ENCODE measurements around the gene HTR3C.
"Not testable (repeated sequence)": the region's sequence is repeated elsewhere in the genome, so short reads cannot be mapped to it uniquely, and the experiment has no call there.

- TF ChIP-seq CTCF (conservative IDR thresholded peaks at IDR 0.05; ENCODE audit: low read length); EZH2phosphoT487 (IDR thresholded peaks at IDR 0.05; ENCODE audit: borderline replicate concordance): not testable (repeated sequence)
Observed at GRCh38 chr3:184028275-184028890, 24.5 kb upstream of the HTR3C start.
